ENCODE data around the gene SFTA2. TPM values are rescaled to one million over a fixed set of nuclear protein-coding genes. Genes with fewer than 3 reads are reported as not detected.

Gene SFTA2
- total and polyA plus RNA-seq, 9 of the 15 experiments (the other 6 are each of a cell fraction or from before 2014, with no cell fraction given) = not detected

- DNase-seq (ENCODE audit: extremely low read depth in 1 of 4, low spot score in 3 of 4) (no peak), FAIRE-seq (no peak), ATAC-seq (no peak)
- POLR2A ChIA-PET = interaction anchor here (1.4 kb wide), 1 partner anchor 10 kb away, joined by 4 read pairs; no protein-coding TSS in a partner anchor
- Histone ChIP-seq H3K9ac (ENCODE audit: insufficient read depth in 1 of 2, low read depth in 2 of 2, low read length in 2 of 2) (no peak overlapping the region), H4K20me1 (replicated peaks; ENCODE audit: control insufficient read depth, insufficient read depth, low read length) (no peaks in the 10 kb centered on the region), H3K4me1 (replicated peaks in 1 of 2; ENCODE audit: control insufficient read depth in 2 of 2, insufficient read depth in 2 of 2, low read length in 2 of 2) (no peaks in the 10 kb centered on the region), H3K9me3 (replicated peaks; ENCODE audit: control insufficient read depth, insufficient read depth, low read depth, low read length) (no peaks in the 10 kb centered on the region), H3K27me3 (ENCODE audit: control insufficient read depth in 2 of 2, insufficient read depth in 2 of 2, low read length in 2 of 2) (peaks cover 24 to 41% of the 10 kb centered on the region in 2 experiments; a peak in 4 of 5 replicates), H3K4me3 (no peak overlapping the region), H2AFZ (ENCODE audit: low read depth, low read length) (no peak overlapping the region), H3K4me2 (ENCODE audit: insufficient read depth, low read length) (no peak overlapping the region), H3K36me3 (ENCODE audit: control insufficient read depth, insufficient read depth, low read length) (no peaks in the 10 kb centered on the region), H3K79me2 (ENCODE audit: control insufficient read depth, insufficient read depth, low read length) (no peaks in the 10 kb centered on the region), H3K9me1 (ENCODE audit: control insufficient read depth, insufficient read depth, low read length) (no peaks in the 10 kb centered on the region), H3K27ac (ENCODE audit: extremely low read depth, low read depth, low read length) (no peak overlapping the region)
- in situ Hi-C loops (cut with MboI) = no loop called here
- WGBS (ENCODE audit: insufficient coverage, low coverage, missing lambda C conversion rate) = 0% methylated on average over 5 of the region's 5 CpGs
- no TSS peak for BruUV-seq (replicated peaks)
- intact Hi-C loops (cut with micrococcal nuclease) = no loop called here
- TF ChIP-seq RBM34 (IDR thresholded peaks at IDR 0.05; ENCODE audit: borderline replicate concordance, insufficient read depth, low read length) = no peak
- no peak for TF ChIP-seq GTF2E2 (tag; IDR thresholded peaks at IDR 0.05)
- TF ChIP-seq BCL6 (CRISPR knock-in tag; IDR thresholded peaks at IDR 0.05) = no peak
- TF ChIP-seq MXD1 (CRISPR knock-in tag; IDR thresholded peaks at IDR 0.05; ENCODE audit: borderline replicate concordance, poor library complexity, severe bottlenecking) = no peak
- TF ChIP-seq PTRF (tag; IDR thresholded peaks at IDR 0.05) = no peak
- TF ChIP-seq E2F1 (CRISPR knock-in tag; IDR thresholded peaks at IDR 0.05) = no peak
- TF ChIP-seq ZNF280A (IDR thresholded peaks at IDR 0.05; ENCODE audit: low read depth, partially characterized antibody) = no peak
- TF ChIP-seq POLR2G (IDR thresholded peaks at IDR 0.05; ENCODE audit: low read depth, low read length) = no peak
- no peak for TF ChIP-seq ZNF12 (CRISPR knock-in tag; IDR thresholded peaks at IDR 0.05)
- TF ChIP-seq NELFE (IDR thresholded peaks at IDR 0.05; ENCODE audit: insufficient read depth, insufficient read length) = no peak
- TF ChIP-seq TBL1XR1 (IDR thresholded peaks at IDR 0.05; ENCODE audit: low read length in 2 of 2) = no peak
- no peak for TF ChIP-seq ZNF75A (CRISPR knock-in tag; IDR thresholded peaks at IDR 0.05)
- no peak for TF ChIP-seq RBM15 (IDR thresholded peaks at IDR 0.05; ENCODE audit: insufficient read depth, low read length)
- no peak for TF ChIP-seq MEIS2 (IDR thresholded peaks at IDR 0.05; ENCODE audit: partially characterized antibody)
- TF ChIP-seq MAX (CRISPR knock-in tag; IDR thresholded peaks at IDR 0.05) = no peak
- no peak for TF ChIP-seq CC2D1A (IDR thresholded peaks at IDR 0.05)
- no peak for TF ChIP-seq POLR2B (IDR thresholded peaks at IDR 0.05; ENCODE audit: low read depth, partially characterized antibody)
- no peak for TF ChIP-seq LARP7 (IDR thresholded peaks at IDR 0.05)
- CTCF ChIA-PET (ENCODE audit: low intra/inter-chr PET ratio) = no interaction called here
Measured at GRCh38 chr6:30965140-30965601, 33.2 kb upstream of the SFTA2 start.

Measured in K562 (cell line).